ENCODE results near the gene ADGRA3. TPM values are rescaled to one million over a fixed set of nuclear protein-coding genes. Genes with fewer than 3 reads are reported as not detected.

ADGRA3 gene
- total RNA-seq, 2 experiments from 2014 or later: not detected

- Histone ChIP-seq H2AFZ (ENCODE audit: low read length) (no peak overlapping the region), H3K4me3 (ENCODE audit: low read depth, low read length, poor library complexity, severe bottlenecking) (no peak overlapping the region), H3K4me2 (ENCODE audit: low read length) (no peak overlapping the region), H3K4me1 (ENCODE audit: insufficient read depth, low read length, poor library complexity, severe bottlenecking) (no peaks in the 10 kb centered on the region), H4K20me1 (ENCODE audit: insufficient read depth, low read length) (no peaks in the 10 kb centered on the region), H3K9me3 (ENCODE audit: low read length) (no peaks in the 10 kb centered on the region), H3K79me2 (ENCODE audit: insufficient read depth, low read depth, low read length) (no peaks in the 10 kb centered on the region), H3K27ac (ENCODE audit: low read depth, low read length, poor library complexity, severe bottlenecking) (no peak overlapping the region), H3K9me2 (ENCODE audit: insufficient read depth, low read length) (no peaks in the 10 kb centered on the region), H3K36me3 (ENCODE audit: insufficient read depth, low read length) (no peaks in the 10 kb centered on the region)
- TF ChIP-seq, protein P1, sequence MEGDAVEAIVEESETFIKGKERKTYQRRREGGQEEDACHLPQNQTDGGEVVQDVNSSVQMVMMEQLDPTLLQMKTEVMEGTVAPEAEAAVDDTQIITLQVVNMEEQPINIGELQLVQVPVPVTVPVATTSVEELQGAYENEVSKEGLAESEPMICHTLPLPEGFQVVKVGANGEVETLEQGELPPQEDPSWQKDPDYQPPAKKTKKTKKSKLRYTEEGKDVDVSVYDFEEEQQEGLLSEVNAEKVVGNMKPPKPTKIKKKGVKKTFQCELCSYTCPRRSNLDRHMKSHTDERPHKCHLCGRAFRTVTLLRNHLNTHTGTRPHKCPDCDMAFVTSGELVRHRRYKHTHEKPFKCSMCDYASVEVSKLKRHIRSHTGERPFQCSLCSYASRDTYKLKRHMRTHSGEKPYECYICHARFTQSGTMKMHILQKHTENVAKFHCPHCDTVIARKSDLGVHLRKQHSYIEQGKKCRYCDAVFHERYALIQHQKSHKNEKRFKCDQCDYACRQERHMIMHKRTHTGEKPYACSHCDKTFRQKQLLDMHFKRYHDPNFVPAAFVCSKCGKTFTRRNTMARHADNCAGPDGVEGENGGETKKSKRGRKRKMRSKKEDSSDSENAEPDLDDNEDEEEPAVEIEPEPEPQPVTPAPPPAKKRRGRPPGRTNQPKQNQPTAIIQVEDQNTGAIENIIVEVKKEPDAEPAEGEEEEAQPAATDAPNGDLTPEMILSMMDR (conservative IDR thresholded peaks at IDR 0.05; ENCODE audit: low read length): no peak
- no peak for TF ChIP-seq EZH2phosphoT487 (IDR thresholded peaks at IDR 0.05; ENCODE audit: borderline replicate concordance, low read depth, low read length)
- ChIA-PET CTCF (ENCODE audit: unreplicated experiment) (no interaction called here), POLR2A (no interaction called here)
- DNase-seq (ENCODE audit: low spot score): no peak
- intact Hi-C loops (cut with micrococcal nuclease; ENCODE audit: unreplicated experiment): no loop called here
- no TSS peak for BruUV-seq (replicated peaks)
These were observed 37.4 kb downstream of the ADGRA3 start for GRCh38 chr4:22478426-22478825.

DNA sequence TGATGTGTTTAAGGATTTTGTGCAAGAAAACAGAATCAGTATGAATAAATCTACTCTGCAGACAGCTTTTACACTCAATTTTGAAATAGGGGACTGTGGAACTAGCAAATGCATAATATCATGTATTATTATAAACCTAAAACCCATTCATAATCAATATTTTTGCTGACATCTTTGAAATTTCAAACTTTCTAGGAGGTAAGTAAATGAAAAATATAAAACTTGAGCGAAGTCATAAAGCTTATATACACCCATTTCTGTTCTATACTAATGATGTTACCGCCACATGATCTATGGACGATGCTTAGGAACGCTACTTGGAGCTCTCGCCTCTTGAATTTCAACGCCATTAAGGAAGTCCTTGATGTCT, 38.1 kb downstream of the ADGRA3 start:
- Histone ChIP-seq H3K4me2 (ENCODE audit: low read length) (no peak overlapping the region), H3K4me1 (ENCODE audit: insufficient read depth, low read length, poor library complexity, severe bottlenecking) (no peaks in the 10 kb centered on the region), H3K79me2 (ENCODE audit: insufficient read depth, low read depth, low read length) (no peaks in the 10 kb centered on the region), H2AFZ (ENCODE audit: low read length) (no peak overlapping the region), H3K9me2 (ENCODE audit: insufficient read depth, low read length) (no peaks in the 10 kb centered on the region), H3K27ac (ENCODE audit: low read depth, low read length, poor library complexity, severe bottlenecking) (no peak overlapping the region), H4K20me1 (ENCODE audit: insufficient read depth, low read length) (no peaks in the 10 kb centered on the region), H3K4me3 (ENCODE audit: low read depth, low read length, poor library complexity, severe bottlenecking) (no peak overlapping the region), H3K9me3 (ENCODE audit: low read length) (no peaks in the 10 kb centered on the region), H3K36me3 (ENCODE audit: insufficient read depth, low read length) (no peaks in the 10 kb centered on the region)
- ChIA-PET POLR2A (no interaction called here), CTCF (ENCODE audit: unreplicated experiment) (no interaction called here)
- TF ChIP-seq, protein P1 (conservative IDR thresholded peaks at IDR 0.05; ENCODE audit: low read length): no peak
- no peak for TF ChIP-seq EZH2phosphoT487 (IDR thresholded peaks at IDR 0.05; ENCODE audit: borderline replicate concordance, low read depth, low read length)
- BruUV-seq (replicated peaks): no TSS peak
- intact Hi-C loops (cut with micrococcal nuclease; ENCODE audit: unreplicated experiment): no loop called here
- DNase-seq (ENCODE audit: low spot score): no peak

GRCh38 chr4:22477136-22477812, 38.6 kb downstream of the ADGRA3 start:
- POLR2A ChIA-PET: interaction anchor here (0.6 to 0.7 kb wide), 2 partner anchors 202 to 312 kb away, joined by 3 read pairs; no protein-coding TSS in a partner anchor
- intact Hi-C loops (cut with micrococcal nuclease; ENCODE audit: unreplicated experiment): no loop called here

More at GRCh38 chr4:22477136-22477812, 38.6 kb downstream of the ADGRA3 start:
- Histone ChIP-seq H3K36me3 (ENCODE audit: insufficient read depth, low read length) (no peaks in the 10 kb centered on the region), H3K4me3 (ENCODE audit: low read depth, low read length, poor library complexity, severe bottlenecking) (no peak overlapping the region), H3K4me2 (ENCODE audit: low read length) (no peak overlapping the region), H3K9me2 (ENCODE audit: insufficient read depth, low read length) (no peaks in the 10 kb centered on the region), H3K79me2 (ENCODE audit: insufficient read depth, low read depth, low read length) (no peaks in the 10 kb centered on the region), H3K9me3 (ENCODE audit: low read length) (no peaks in the 10 kb centered on the region), H3K27ac (ENCODE audit: low read depth, low read length, poor library complexity, severe bottlenecking) (no peak overlapping the region), H4K20me1 (ENCODE audit: insufficient read depth, low read length) (no peaks in the 10 kb centered on the region), H2AFZ (ENCODE audit: low read length) (no peak overlapping the region), H3K4me1 (ENCODE audit: insufficient read depth, low read length, poor library complexity, severe bottlenecking) (no peaks in the 10 kb centered on the region)
- no TSS peak for BruUV-seq (replicated peaks)
- CTCF ChIA-PET (ENCODE audit: unreplicated experiment): no interaction called here
- DNase-seq (ENCODE audit: low spot score): no peak
- TF ChIP-seq, protein P1 (conservative IDR thresholded peaks at IDR 0.05; ENCODE audit: low read length): no peak
- no peak for TF ChIP-seq EZH2phosphoT487 (IDR thresholded peaks at IDR 0.05; ENCODE audit: borderline replicate concordance, low read depth, low read length)

Measured in OCI-LY7 (cell line).